B cell (primary cell): ENCODE data around the gene GSE1. TPM values are rescaled to one million over a fixed set of nuclear protein-coding genes. Genes with fewer than 3 reads are reported as not detected.

Experiments used
- ATAC-seq: fragments of 200-7000 bp; cut with Tn5 transposase; one replicate; pipeline ENCODE4 v1.10.0; 2021; ENCODE audit warnings: low read depth, mild to moderate bottlenecking, moderate number of reproducible peaks, moderate library complexity
- CTCF ChIA-PET: fragments of 350-600 bp; sonication (Branson Sonifier 250); formaldehyde crosslinking; loops from one replicate; lab custom pipeline; 2021; ENCODE audit warnings: antibody characterized with exemption, inconsistent platforms; lab: Charles Lee
- POLR2A ChIA-PET: fragments of 350-600 bp; sonication (Branson Sonifier 250); formaldehyde crosslinking; loops from one replicate; lab custom pipeline; 2021; ENCODE audit warnings: antibody characterized with exemption; lab: Charles Lee
- DNase-seq: peaks from one replicate; pipeline ENCODE4 v3.0.0; 2013
- H2AFZ ChIP-seq: 2 replicates; pipeline ENCODE4 v1.6.1; 2012; ENCODE audit warnings: mild to moderate bottlenecking, low read depth, low read length; ENCODE audit not compliant: insufficient read depth, poor library complexity, severe bottlenecking
- H3K27ac ChIP-seq, 2 donors: 1 replicate in 1 of 2; 2 replicates in 1 of 2; pipeline ENCODE4 v1.5.1; 2012 to 2013; ENCODE audit warnings: low read length in 2 of 2, mild to moderate bottlenecking in 2 of 2, moderate library complexity in 1 of 2
- H3K27me3 ChIP-seq, 4 experiments: fragments of 200-600 bp in 1 of 4; sonication (generic) in 1 of 4; replicated peaks in 1 of 4; 1 replicate in 2 of 4; 2 replicates in 2 of 4; pipeline versions ENCODE4 v1.6.1 to v1.7.0; 2013 to 2016; ENCODE audit warnings: low read length in 3 of 4, mild to moderate bottlenecking in 2 of 4, mixed read lengths in 1 of 4, moderate library complexity in 1 of 4; ENCODE audit not compliant: insufficient read depth in 4 of 4, control insufficient read depth in 3 of 4; ENCODE audit errors: control extremely low read depth in 1 of 4
- H3K36me3 ChIP-seq, 2 experiments: replicated peaks in 1 of 2; 1 replicate in 1 of 2; 2 replicates in 1 of 2; pipeline versions ENCODE4 v1.6.1 to v1.7.1; 2013; ENCODE audit warnings: low read length in 1 of 2; ENCODE audit not compliant: insufficient read depth in 2 of 2, control insufficient read depth in 1 of 2; ENCODE audit errors: control extremely low read depth in 1 of 2, extremely low read depth in 1 of 2
- H3K4me1 ChIP-seq, 2 donors: fragments of 200-600 bp in 1 of 2; sonication (generic) in 1 of 2; 1 replicate in 1 of 2; 2 replicates in 1 of 2; pipeline versions ENCODE4 v1.5.1 to v1.6.1; 2013 to 2017; ENCODE audit warnings: low read length in 2 of 2; ENCODE audit not compliant: control insufficient read depth in 2 of 2, insufficient read depth in 2 of 2
- H3K4me2 ChIP-seq: replicated peaks from 2 replicates; pipeline ENCODE3; 2012; ENCODE audit warnings: mild to moderate bottlenecking, low read depth, low read length; ENCODE audit not compliant: poor library complexity, severe bottlenecking
- H3K4me3 ChIP-seq, 5 experiments: fragments of 200-600 bp in 1 of 5; sonication (generic) in 1 of 5; 1 replicate in 3 of 5; 2 replicates in 2 of 5; pipeline versions ENCODE4 v1.5.1 to v1.7.0; 2011 to 2016; ENCODE audit warnings: low read length in 4 of 5, mild to moderate bottlenecking in 4 of 5, low read depth in 2 of 5, control low read depth in 1 of 5, moderate library complexity in 1 of 5; ENCODE audit not compliant: insufficient read depth in 1 of 5; ENCODE audit errors: control extremely low read depth in 1 of 5, extremely low read depth in 1 of 5
- H3K79me2 ChIP-seq: fragments of 200-600 bp; sonication (generic); one replicate; pipeline ENCODE4 v1.6.0; 2016; ENCODE audit warnings: low read length; ENCODE audit not compliant: control insufficient read depth, insufficient read depth
- H3K9ac ChIP-seq: fragments of 200-600 bp; sonication (generic); 2 replicates; pipeline ENCODE4 v1.6.1; 2017; ENCODE audit warnings: mild to moderate bottlenecking, low read length, moderate library complexity
- H3K9me3 ChIP-seq, 3 donors: one replicate each; pipeline versions ENCODE4 v1.6.1 to v1.7.1; 2013; ENCODE audit warnings: low read length in 2 of 3; ENCODE audit not compliant: control insufficient read depth in 2 of 3, insufficient read depth in 1 of 3; ENCODE audit errors: control extremely low read depth in 1 of 3
- H4K20me1 ChIP-seq: 2 replicates; pipeline ENCODE4 v1.6.0; 2012; ENCODE audit warnings: mild to moderate bottlenecking, low read length; ENCODE audit not compliant: insufficient read depth, control insufficient read depth, poor library complexity, severe bottlenecking
- H3K27ac Mint-ChIP-seq: one replicate; pipeline ENCODE4 v1.8.0; 2021; ENCODE audit warnings: mixed read lengths
- H3K27me3 Mint-ChIP-seq: one replicate; pipeline ENCODE4 v1.8.0; 2021; ENCODE audit warnings: mixed read lengths
- H3K4me1 Mint-ChIP-seq: one replicate; pipeline ENCODE4 v1.8.0; 2021; ENCODE audit warnings: mixed read lengths
- H3K4me3 Mint-ChIP-seq: one replicate; pipeline ENCODE4 v1.8.0; 2021; ENCODE audit warnings: mixed read lengths
- H3K9me3 Mint-ChIP-seq: one replicate; pipeline ENCODE4 v1.8.0; 2022; ENCODE audit warnings: mixed read lengths; ENCODE audit not compliant: insufficient read depth
- CTCF ChIP-seq: fragments of 200-600 bp; IDR thresholded peaks from one replicate; pipeline ENCODE4 v1.8.0; 2022; ENCODE audit warnings: antibody characterized with exemption, mild to moderate bottlenecking
- EZH2 ChIP-seq: IDR thresholded peaks from 2 replicates; pipeline ENCODE4 v1.6.1; 2012; ENCODE audit warnings: borderline replicate concordance, low read depth, mild to moderate bottlenecking, moderate library complexity, low read length; ENCODE audit not compliant: insufficient read depth, poor library complexity, severe bottlenecking
- WGBS: methylation state at CpG from one replicate; pipeline ENCODE4 v1.1.5; 2013; ENCODE audit warnings: missing lambda C conversion rate; ENCODE audit not compliant: insufficient coverage; 5-methylcytosine and 5-hydroxymethylcytosine counted together
- intact Hi-C: fragments of 100-400 bp; cut with micrococcal nuclease; formaldehyde crosslinking; loops from one replicate; pipeline ENCODE4 v1.10.0; 2022
- polyA plus RNA-seq: library from polyadenylated mRNA; depleted of rRNA; stranded (reverse); fragments of >200 nt; gene quantifications from 2 replicates; pipeline ENCODE4 v1.2.3, GENCODE V29; 2012
- total RNA-seq, 2 donors: library from RNA; stranded (reverse); fragments of 120-200 nt in 1 of 2; gene quantifications; 1 replicate in 1 of 2; 2 replicates in 1 of 2; pipeline versions ENCODE4 v1.2.3 to v1.2.4, GENCODE V29; 2013 to 2022

Gene GSE1
- total and polyA plus RNA-seq, 2 donors (not counting 1 experiment from before 2014, with no cell fraction given) = 57.3 to 76.1 TPM

GRCh38 chr16:85644093-85644712 is 31.1 kb downstream of the GSE1 start:
- no peaks in the 10 kb centered on the region for H3K9me3 ChIP-seq
- no peaks in the 10 kb centered on the region for H3K4me1 ChIP-seq
- 97% methylated on average over 18 of the region's 21 CpGs for WGBS
- intact Hi-C loops = no loop called here
- no peak overlapping the region for H3K4me3 ChIP-seq
- no peak for ATAC-seq
- no peak overlapping the region for H3K27ac Mint-ChIP-seq
- peaks cover 10% of the 10 kb centered on the region for H3K4me1 Mint-ChIP-seq
- H3K4me2 ChIP-seq = no peak overlapping the region
- no peak overlapping the region for H3K4me3 Mint-ChIP-seq
- POLR2A ChIA-PET = interaction anchor here (0.7 kb wide), 1 partner anchor 56 kb away, joined by 4 read pairs; no protein-coding TSS in a partner anchor
- H3K27ac ChIP-seq = no peak overlapping the region
- H2AFZ ChIP-seq = no peak overlapping the region
- peaks cover 84% of the 10 kb centered on the region for H3K79me2 ChIP-seq
- H3K9ac ChIP-seq = no peak overlapping the region
- no peaks in the 10 kb centered on the region for H3K27me3 ChIP-seq
- CTCF ChIA-PET = no interaction called here
- peaks cover 1 to 38% of the 10 kb centered on the region in 2 experiments for H3K36me3 ChIP-seq
- DNase-seq = no peak
- H3K27me3 Mint-ChIP-seq = no peaks in the 10 kb centered on the region
- TF ChIP-seq EZH2 = no peak
- no peak for TF ChIP-seq CTCF
- peaks cover 100% of the 10 kb centered on the region for H4K20me1 ChIP-seq
- no peaks in the 10 kb centered on the region for H3K9me3 Mint-ChIP-seq

GRCh38 chr16:85645021-85645589 is 32.0 kb downstream of the GSE1 start:
- H3K36me3 ChIP-seq = peaks cover 1 to 45% of the 10 kb centered on the region in 2 experiments
- H3K27me3 ChIP-seq = no peaks in the 10 kb centered on the region
- H3K4me1 ChIP-seq = no peaks in the 10 kb centered on the region
- no peaks in the 10 kb centered on the region for H3K9me3 ChIP-seq
- Mint-ChIP-seq H3K9me3 (no peaks in the 10 kb centered on the region), H3K27me3 (no peaks in the 10 kb centered on the region), H3K27ac (no peak overlapping the region), H3K4me1 (peaks cover 10% of the 10 kb centered on the region), H3K4me3 (no peak overlapping the region)
- TF ChIP-seq EZH2 = no peak
- no peak for TF ChIP-seq CTCF
- ChIA-PET CTCF (no interaction called here), POLR2A (no interaction called here)
- H3K4me3 ChIP-seq = no peak overlapping the region
- H4K20me1 ChIP-seq = peaks cover 100% of the 10 kb centered on the region
- WGBS = 57% methylated on average over 11 of the region's 19 CpGs
- ATAC-seq (no peak), DNase-seq (no peak)
- peaks cover 79% of the 10 kb centered on the region for H3K79me2 ChIP-seq
- no peak overlapping the region for H3K9ac ChIP-seq
- intact Hi-C loops = no loop called here
- no peak overlapping the region for H3K27ac ChIP-seq
- no peak overlapping the region for H2AFZ ChIP-seq
- H3K4me2 ChIP-seq = no peak overlapping the region
